GM04503 (cell line): ENCODE results near the gene ARMC9.

Experiments used
- DNase-seq: peaks from one replicate; pipeline ENCODE4 v3.0.0-alpha.2; 2012; ENCODE audit warnings: low read depth

ARMC9 gene

DNA sequence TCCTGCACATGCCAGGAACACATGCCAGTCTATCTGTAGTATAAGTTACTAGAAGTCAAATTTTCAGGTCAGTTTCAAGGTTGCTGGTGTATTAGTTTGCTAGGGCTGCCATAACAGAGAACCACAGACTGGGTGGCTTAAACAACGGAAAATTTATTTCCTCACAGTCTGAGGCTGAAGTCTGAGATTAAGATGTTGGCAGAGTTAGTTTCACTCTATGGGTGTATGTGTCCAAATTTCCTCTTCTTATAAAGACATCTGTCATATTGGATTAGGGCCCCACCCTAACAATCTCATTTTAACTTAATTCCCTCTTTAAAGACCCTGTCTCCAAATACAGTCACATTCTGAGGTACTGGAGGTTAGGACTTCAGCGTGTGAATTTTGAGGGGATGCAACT, 223.6 kb downstream of the ARMC9 start:
- no peak for DNase-seq

DNA sequence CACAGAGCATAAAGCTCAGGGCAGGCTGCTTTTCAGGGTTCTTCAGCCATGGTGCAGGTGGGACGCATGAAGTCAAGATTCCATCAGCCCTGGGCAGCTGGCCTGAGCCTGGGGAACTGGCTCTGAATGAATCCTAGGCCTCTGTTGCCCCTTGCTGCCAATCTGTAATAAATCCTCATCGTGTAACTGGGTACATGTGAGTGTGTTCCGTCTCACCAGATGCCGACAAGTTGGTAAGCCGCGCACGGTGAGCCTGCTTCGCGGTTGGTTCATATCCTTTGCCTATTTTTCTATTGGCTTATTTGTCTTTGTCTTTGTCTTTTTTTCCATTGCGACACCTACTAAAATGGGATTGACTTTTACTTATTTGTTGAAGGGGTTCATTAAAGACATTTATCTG, 224.7 kb downstream of the ARMC9 start:
- no peak for DNase-seq
